ENCODE results near the gene RNF11. TPM values are rescaled to one million over a fixed set of nuclear protein-coding genes. Genes with fewer than 3 reads are reported as not detected.

Gene RNF11
- total and polyA plus RNA-seq, 7 donors, result 64.3 to 137 (median 107) TPM

DNA sequence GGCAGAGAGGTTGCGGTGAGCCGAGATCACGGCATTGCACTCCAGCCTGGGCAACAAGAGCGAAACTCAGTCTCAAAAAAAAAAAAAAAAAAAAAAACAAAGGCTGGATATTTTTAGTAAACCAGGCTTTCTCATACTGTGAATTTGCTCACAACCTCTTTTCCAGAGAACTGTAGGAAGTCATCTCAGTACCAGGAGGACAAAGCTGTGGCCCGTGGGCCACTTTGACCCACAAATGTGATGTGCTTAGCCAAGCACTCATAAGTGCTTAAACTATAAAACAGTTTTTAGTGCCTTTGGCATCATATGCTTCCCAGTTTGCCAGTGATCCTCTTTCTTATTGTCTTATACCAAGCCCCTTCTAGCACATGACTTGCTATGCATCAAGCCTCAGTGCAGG, 46.5 kb downstream of the RNF11 start:
- no peak for ATAC-seq
- Histone ChIP-seq H3K36me3 (ENCODE audit: insufficient read depth in 1 of 2, low read depth in 1 of 2) (peaks cover 0 to 5% of the 10 kb centered on the region in 2 donors), H3K27ac (no peak overlapping the region), H3K9me3 (no peaks in the 10 kb centered on the region), H3K4me1 (no peaks in the 10 kb centered on the region), H3K4me3 (no peak overlapping the region), H3K27me3 (ENCODE audit: insufficient read depth in 3 of 3, low read length in 2 of 3) (no peaks in the 10 kb centered on the region)
- TF ChIP-seq, protein P1, sequence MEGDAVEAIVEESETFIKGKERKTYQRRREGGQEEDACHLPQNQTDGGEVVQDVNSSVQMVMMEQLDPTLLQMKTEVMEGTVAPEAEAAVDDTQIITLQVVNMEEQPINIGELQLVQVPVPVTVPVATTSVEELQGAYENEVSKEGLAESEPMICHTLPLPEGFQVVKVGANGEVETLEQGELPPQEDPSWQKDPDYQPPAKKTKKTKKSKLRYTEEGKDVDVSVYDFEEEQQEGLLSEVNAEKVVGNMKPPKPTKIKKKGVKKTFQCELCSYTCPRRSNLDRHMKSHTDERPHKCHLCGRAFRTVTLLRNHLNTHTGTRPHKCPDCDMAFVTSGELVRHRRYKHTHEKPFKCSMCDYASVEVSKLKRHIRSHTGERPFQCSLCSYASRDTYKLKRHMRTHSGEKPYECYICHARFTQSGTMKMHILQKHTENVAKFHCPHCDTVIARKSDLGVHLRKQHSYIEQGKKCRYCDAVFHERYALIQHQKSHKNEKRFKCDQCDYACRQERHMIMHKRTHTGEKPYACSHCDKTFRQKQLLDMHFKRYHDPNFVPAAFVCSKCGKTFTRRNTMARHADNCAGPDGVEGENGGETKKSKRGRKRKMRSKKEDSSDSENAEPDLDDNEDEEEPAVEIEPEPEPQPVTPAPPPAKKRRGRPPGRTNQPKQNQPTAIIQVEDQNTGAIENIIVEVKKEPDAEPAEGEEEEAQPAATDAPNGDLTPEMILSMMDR (IDR thresholded peaks at IDR 0.05), result no peak
- no peak for DNase-seq
- 86 to 91% (median 89%) methylated on average over 5 of the region's 5 CpGs for WGBS, 3 donors
- intact Hi-C loops (cut with DNase I), result no loop called here

DNA sequence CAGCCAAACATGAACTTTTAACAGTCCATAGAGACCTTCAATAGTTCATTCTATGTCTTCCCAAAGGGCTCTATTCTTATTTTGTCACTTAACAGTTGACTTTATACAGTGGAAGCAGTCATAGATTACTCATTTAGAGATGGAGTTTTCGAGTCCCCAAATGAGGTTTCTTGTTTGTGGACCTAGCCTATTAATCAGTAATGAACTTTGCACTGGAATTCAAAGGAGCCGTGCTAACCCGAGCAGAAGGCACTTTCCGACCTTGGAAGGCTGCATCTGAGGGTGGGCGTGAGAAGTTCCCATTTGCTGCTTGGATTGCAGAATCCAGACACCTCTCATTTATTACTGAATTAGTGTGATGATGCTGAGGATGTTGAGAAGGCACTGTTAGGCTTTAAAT, 47.9 kb downstream of the RNF11 start:
- Histone ChIP-seq H3K9me3 (no peaks in the 10 kb centered on the region), H3K4me3 (no peak overlapping the region), H3K36me3 (ENCODE audit: insufficient read depth in 1 of 2, low read depth in 1 of 2) (peaks cover 0 to 5% of the 10 kb centered on the region in 2 donors), H3K27ac (no peak overlapping the region), H3K4me1 (no peaks in the 10 kb centered on the region), H3K27me3 (ENCODE audit: insufficient read depth in 3 of 3, low read length in 2 of 3) (no peaks in the 10 kb centered on the region)
- TF ChIP-seq, protein P1 (IDR thresholded peaks at IDR 0.05), result no peak
- no peak for DNase-seq
- 92 to 97% (median 97%) methylated on average over 5 of the region's 5 CpGs for WGBS, 3 donors
- intact Hi-C loops (cut with DNase I), result no loop called here
- ATAC-seq, result no peak

DNA sequence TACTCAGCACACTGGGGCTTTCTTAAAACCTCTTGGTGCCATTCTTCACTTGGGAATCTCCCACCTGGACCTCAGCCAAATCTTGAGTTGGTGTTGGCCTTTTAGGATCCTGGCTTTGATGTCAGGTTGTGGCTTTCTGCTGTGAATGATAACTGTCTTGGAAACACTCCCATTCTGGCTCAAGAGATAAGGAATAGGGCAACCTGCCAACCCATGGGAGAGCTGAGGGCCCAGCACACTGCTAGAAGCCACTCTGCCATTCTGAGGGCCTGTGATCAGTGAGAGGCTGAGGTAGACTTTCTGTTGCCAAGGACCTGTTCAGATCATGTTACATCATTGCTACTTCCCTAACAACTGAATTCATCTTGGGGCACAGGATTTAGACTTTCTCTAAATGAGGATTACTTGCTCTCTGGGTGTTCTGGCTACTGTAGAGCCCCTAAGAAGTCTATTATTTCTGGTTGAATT, 48.4 kb downstream of the RNF11 start:
- ATAC-seq, result peak in 3 of 4 donors; percentile 36 to 54 (median 47)
- DNase-seq, result no peak

GRCh38 chr1:51285055-51285454, 49.0 kb downstream of the RNF11 start:
- H3K9me3 ChIP-seq, result no peaks in the 10 kb centered on the region
- no peak overlapping the region for H3K4me3 ChIP-seq
- intact Hi-C loops (cut with DNase I), result no loop called here
- ATAC-seq, result no peak
- no peaks in the 10 kb centered on the region for H3K4me1 ChIP-seq
- WGBS, 3 donors, result 88 to 100% (median 91%) methylated on average over 1 of the region's 1 CpG
- H3K36me3 ChIP-seq (ENCODE audit: insufficient read depth in 1 of 2, low read depth in 1 of 2), result no peaks in the 10 kb centered on the region
- no peak overlapping the region for H3K27ac ChIP-seq
- TF ChIP-seq, protein P1 (IDR thresholded peaks at IDR 0.05), result no peak
- no peaks in the 10 kb centered on the region for H3K27me3 ChIP-seq (ENCODE audit: insufficient read depth in 3 of 3, low read length in 2 of 3)
- no peak for DNase-seq

More for the DNA sequence above, 48.4 kb downstream of the RNF11 start:
- Histone ChIP-seq H3K9me3 (no peaks in the 10 kb centered on the region), H3K36me3 (ENCODE audit: insufficient read depth in 1 of 2, low read depth in 1 of 2) (peaks cover 0 to 2% of the 10 kb centered on the region in 2 donors), H3K4me1 (no peaks in the 10 kb centered on the region), H3K27ac (no peak overlapping the region), H3K4me3 (no peak overlapping the region), H3K27me3 (ENCODE audit: insufficient read depth in 3 of 3, low read length in 2 of 3) (no peaks in the 10 kb centered on the region)
- intact Hi-C loops (cut with DNase I), result no loop called here
- TF ChIP-seq, protein P1 (IDR thresholded peaks at IDR 0.05), result no peak

GRCh38 chr1:51287966-51288365, 51.9 kb downstream of the RNF11 start:
- DNase-seq, result no peak
- Histone ChIP-seq H3K27ac (no peak overlapping the region), H3K27me3 (ENCODE audit: insufficient read depth in 3 of 3, low read length in 2 of 3) (no peaks in the 10 kb centered on the region), H3K9me3 (no peaks in the 10 kb centered on the region), H3K4me3 (no peak overlapping the region), H3K36me3 (ENCODE audit: insufficient read depth in 1 of 2, low read depth in 1 of 2) (no peaks in the 10 kb centered on the region), H3K4me1 (no peaks in the 10 kb centered on the region)
- peak in 3 of 4 donors; percentile 24 to 40 (median 35) for ATAC-seq
- intact Hi-C loops (cut with DNase I), result no loop called here
- TF ChIP-seq, protein P1 (IDR thresholded peaks at IDR 0.05), result no peak
- 43 to 47% (median 45%) methylated on average over 8 of the region's 8 CpGs for WGBS, 3 donors
